H9 (cell line): ENCODE results near the gene ECHS1. TPM values are rescaled to one million over a fixed set of nuclear protein-coding genes. Genes with fewer than 3 reads are reported as not detected.

Experiments
- DNase-seq: peaks from one replicate; pipeline ENCODE4 v3.0.0-alpha.2; 2017
- H2AFZ ChIP-seq: one replicate; pipeline ENCODE4 v1.6.1; 2013; ENCODE audit warnings: mild to moderate bottlenecking, low read length, control low read depth, moderate library complexity
- H2AK5ac ChIP-seq: 2 replicates; pipeline ENCODE4 v1.6.1; 2013; ENCODE audit warnings: low read length, control low read depth, mixed read lengths; ENCODE audit not compliant: insufficient read length
- H2BK120ac ChIP-seq: one replicate; pipeline ENCODE4 v1.6.1; 2013; ENCODE audit warnings: low read depth, mild to moderate bottlenecking, low read length, control low read depth, inconsistent platforms; ENCODE audit not compliant: poor library complexity, severe bottlenecking
- H2BK12ac ChIP-seq: 2 replicates; pipeline ENCODE4 v1.6.1; 2013; ENCODE audit warnings: low read length, control low read depth, mixed read lengths, low read depth; ENCODE audit not compliant: insufficient read length
- H2BK15ac ChIP-seq: 2 replicates; pipeline ENCODE4 v1.6.1; 2013; ENCODE audit warnings: low read depth, low read length, control low read depth
- H2BK20ac ChIP-seq: one replicate; pipeline ENCODE4 v1.6.1; 2013; ENCODE audit warnings: low read depth, mild to moderate bottlenecking, low read length, control low read depth, inconsistent platforms; ENCODE audit not compliant: poor library complexity, severe bottlenecking
- H2BK5ac ChIP-seq: 2 replicates; pipeline ENCODE4 v1.6.1; 2013; ENCODE audit warnings: low read length, control low read depth, mixed read lengths; ENCODE audit not compliant: insufficient read length
- H3K14ac ChIP-seq: 2 replicates; pipeline ENCODE4 v1.6.1; 2013; ENCODE audit warnings: low read length, control low read depth; ENCODE audit not compliant: insufficient read depth
- H3K18ac ChIP-seq: 2 replicates; pipeline ENCODE4 v1.6.1; 2013; ENCODE audit warnings: low read depth, mild to moderate bottlenecking, mixed read lengths, low read length, control low read depth; ENCODE audit not compliant: insufficient read length
- H3K23ac ChIP-seq: 2 replicates; pipeline ENCODE4 v1.6.1; 2013; ENCODE audit warnings: low read length, control low read depth, mixed read lengths, low read depth; ENCODE audit not compliant: insufficient read length
- H3K23me2 ChIP-seq: 2 replicates; pipeline ENCODE4 v1.6.1; 2013; ENCODE audit warnings: low read depth, mild to moderate bottlenecking, mixed read lengths, low read length, control low read depth; ENCODE audit not compliant: insufficient read length, poor library complexity, severe bottlenecking
- H3K27ac ChIP-seq: 2 replicates; pipeline ENCODE4 v1.5.1; 2013; ENCODE audit warnings: low read length, control low read depth, mixed read lengths, low read depth; ENCODE audit not compliant: insufficient read length
- H3K27me3 ChIP-seq: 2 replicates; pipeline ENCODE4 v1.6.1; 2013; ENCODE audit warnings: low read length, control low read depth, inconsistent platforms; ENCODE audit not compliant: insufficient read depth
- H3K4ac ChIP-seq: 2 replicates; pipeline ENCODE4 v1.6.1; 2013; ENCODE audit warnings: low read depth, mild to moderate bottlenecking, control low read depth, inconsistent platforms, low read length, moderate library complexity
- H3K4me1 ChIP-seq: 2 replicates; pipeline ENCODE4 v1.6.1; 2013; ENCODE audit warnings: low read length, control low read depth, inconsistent platforms; ENCODE audit not compliant: insufficient read depth
- H3K4me2 ChIP-seq: 2 replicates; pipeline ENCODE4 v1.6.1; 2013; ENCODE audit warnings: low read length, control low read depth, mixed read lengths; ENCODE audit not compliant: insufficient read length, insufficient read depth
- H3K56ac ChIP-seq: 2 replicates; pipeline ENCODE4 v1.6.1; 2013; ENCODE audit warnings: low read depth, mild to moderate bottlenecking, mixed read lengths, low read length, control low read depth; ENCODE audit not compliant: insufficient read length
- H3K79me1 ChIP-seq: 2 replicates; pipeline ENCODE4 v1.6.1; 2013; ENCODE audit warnings: low read depth, mild to moderate bottlenecking, moderate library complexity, low read length, control low read depth, inconsistent platforms; ENCODE audit not compliant: insufficient read depth, poor library complexity, severe bottlenecking
- H3K79me2 ChIP-seq: 2 replicates; pipeline ENCODE4 v1.6.1; 2013; ENCODE audit warnings: low read length, control low read depth, inconsistent platforms; ENCODE audit not compliant: insufficient read depth
- H3K9ac ChIP-seq: 2 replicates; pipeline ENCODE4 v1.6.1; 2013; ENCODE audit warnings: low read length, control low read depth, mixed read lengths; ENCODE audit not compliant: insufficient read length; ENCODE audit errors: extremely low read depth
- H3K9me3 ChIP-seq: one replicate; pipeline ENCODE4 v1.6.1; 2013; ENCODE audit warnings: low read depth, low read length, inconsistent platforms; ENCODE audit not compliant: control insufficient read depth
- H3T11ph ChIP-seq: one replicate; pipeline ENCODE4 v1.6.1; 2013; ENCODE audit warnings: mild to moderate bottlenecking, low read length, control low read depth, inconsistent platforms
- H4K20me1 ChIP-seq: one replicate; pipeline ENCODE4 v1.6.1; 2013; ENCODE audit not compliant: control insufficient read depth, insufficient read length, insufficient read depth
- H4K5ac ChIP-seq: 2 replicates; pipeline ENCODE4 v1.6.1; 2013; ENCODE audit warnings: low read depth, mild to moderate bottlenecking, mixed read lengths, low read length, control low read depth; ENCODE audit not compliant: insufficient read length
- H4K8ac ChIP-seq: replicated peaks from 2 replicates; pipeline ENCODE4 v1.6.1; 2013; ENCODE audit warnings: low read length, control low read depth, mixed read lengths, low read depth; ENCODE audit not compliant: insufficient read length
- H4K91ac ChIP-seq: 2 replicates; pipeline ENCODE4 v1.6.1; 2013; ENCODE audit warnings: low read depth, mild to moderate bottlenecking, moderate library complexity, mixed read lengths, low read length, control low read depth; ENCODE audit not compliant: insufficient read length
- H3K27ac Mint-ChIP-seq, 3 experiments: 2 replicates in 2 of 3; 3 replicates in 1 of 3; pipeline ENCODE4 v1.8.0; 2020 to 2021; ENCODE audit warnings: mixed read lengths in 3 of 3, mild to moderate bottlenecking in 1 of 3, moderate library complexity in 1 of 3
- H3K27me3 Mint-ChIP-seq: 2 replicates; pipeline ENCODE4 v1.8.0; 2021; ENCODE audit warnings: low read depth, mild to moderate bottlenecking, moderate library complexity, mixed read lengths
- H3K36me3 Mint-ChIP-seq, 3 experiments: 2 replicates in 2 of 3; 3 replicates in 1 of 3; pipeline ENCODE4 v1.8.0; 2020 to 2021; ENCODE audit warnings: low read depth in 3 of 3, mixed read lengths in 3 of 3; ENCODE audit not compliant: insufficient read depth in 1 of 3
- H3K4me1 Mint-ChIP-seq, 2 experiments: 2 replicates each; pipeline ENCODE4 v1.8.0; 2020; ENCODE audit warnings: mixed read lengths in 2 of 2
- H3K4me3 Mint-ChIP-seq, 2 experiments: 2 replicates in 1 of 2; 3 replicates in 1 of 2; pipeline ENCODE4 v1.8.0; 2020 to 2021; ENCODE audit warnings: mild to moderate bottlenecking in 2 of 2, mixed read lengths in 2 of 2, moderate library complexity in 1 of 2
- H3K9me3 Mint-ChIP-seq, 2 experiments: 2 replicates in 1 of 2; 3 replicates in 1 of 2; pipeline ENCODE4 v1.8.0; 2020; ENCODE audit warnings: mild to moderate bottlenecking in 2 of 2, mixed read lengths in 2 of 2, moderate library complexity in 1 of 2
- CTCF ChIP-seq: fragments of 200-600 bp; sonication (generic); conservative IDR thresholded peaks from 3 replicates; pipeline ENCODE4 v1.8.0; 2021; ENCODE audit warnings: antibody characterized with exemption, mild to moderate bottlenecking
- WGBS: extraction: QIAGEN DNeasy Blood & Tissue Kit; methylation state at CpG from one replicate; pipeline ENCODE4 v1.1.7; 2013; ENCODE audit warnings: missing lambda C conversion rate, low lambda C conversion rate, mixed read lengths; ENCODE audit not compliant: insufficient read length; ENCODE audit errors: extremely low coverage; 5-methylcytosine and 5-hydroxymethylcytosine counted together
- total RNA-seq: library from RNA; stranded (reverse); gene quantifications from 2 replicates; pipeline ENCODE4 v1.2.1, GENCODE V29; 2021

ECHS1 gene
- total RNA-seq, 1 experiment from 2014 or later, result 94.1 TPM

- Mint-ChIP-seq H3K27ac (peak overlapping the region in 1 of 3 experiments; percentile 66; a peak in 1 of 7 replicates), H3K36me3 (no peaks in the 10 kb centered on the region; a peak in 1 of 7 replicates), H3K4me3 (no peak overlapping the region), H3K27me3 (peaks cover 24% of the 10 kb centered on the region), H3K9me3 (no peaks in the 10 kb centered on the region; a peak in 1 of 5 replicates), H3K4me1 (peaks cover 10 to 27% of the 10 kb centered on the region in 2 experiments)
- Histone ChIP-seq H2BK15ac (no peak overlapping the region), H3K4me1 (peaks cover 2% of the 10 kb centered on the region; the same call in 1 of the 2 replicates), H4K5ac (no peak overlapping the region), H2BK120ac (no peak overlapping the region), H3K9me3 (no peaks in the 10 kb centered on the region), H2BK20ac (no peak overlapping the region), H3T11ph (no peak overlapping the region), H3K27me3 (no peaks in the 10 kb centered on the region; the same call in 1 of the 2 replicates), H3K9ac (no peak overlapping the region), H2BK12ac (no peak overlapping the region), H3K23me2 (no peaks in the 10 kb centered on the region), H3K4me2 (no peak overlapping the region), H2AFZ (no peak overlapping the region), H4K91ac (no peak overlapping the region), H2BK5ac (no peak overlapping the region), H3K79me2 (no peaks in the 10 kb centered on the region), H4K20me1 (no peaks in the 10 kb centered on the region), H3K14ac (no peak overlapping the region), H3K79me1 (no peaks in the 10 kb centered on the region), H3K18ac (no peak overlapping the region), H3K23ac (no peak overlapping the region), H4K8ac (no peak overlapping the region), H2AK5ac (no peak overlapping the region), H3K27ac (no peak overlapping the region), H3K4ac (no peak overlapping the region), H3K56ac (no peak overlapping the region)
- no CpG with 5 or more reads among the region's 5 CpGs for WGBS
- DNase-seq, result no peak
- TF ChIP-seq CTCF, result no peak
Measured at GRCh38 chr10:133344236-133344635, 28.9 kb downstream of the ECHS1 start.
